Sigmoid colon (tissue), 4 donors: ENCODE results near the gene CAPN15.

Source experiments
- EP300 ChIP-seq, 4 donors: sonication (generic); formaldehyde crosslinking; IDR thresholded peaks; one replicate each; pipeline ENCODE4 v1.6.1; 2017; ENCODE audit warnings: antibody characterized with exemption in 4 of 4
- TF ChIP-seq, protein P1 (sequence below), 4 experiments: fragments of 450-650 bp in 3 of 4; fragments of 200-600 bp in 1 of 4; IDR thresholded peaks; one replicate each; pipeline ENCODE4 v1.5.1; 2016 to 2019; ENCODE audit warnings: antibody characterized with exemption in 4 of 4, mild to moderate bottlenecking in 3 of 4, moderate library complexity in 2 of 4

DNA sequence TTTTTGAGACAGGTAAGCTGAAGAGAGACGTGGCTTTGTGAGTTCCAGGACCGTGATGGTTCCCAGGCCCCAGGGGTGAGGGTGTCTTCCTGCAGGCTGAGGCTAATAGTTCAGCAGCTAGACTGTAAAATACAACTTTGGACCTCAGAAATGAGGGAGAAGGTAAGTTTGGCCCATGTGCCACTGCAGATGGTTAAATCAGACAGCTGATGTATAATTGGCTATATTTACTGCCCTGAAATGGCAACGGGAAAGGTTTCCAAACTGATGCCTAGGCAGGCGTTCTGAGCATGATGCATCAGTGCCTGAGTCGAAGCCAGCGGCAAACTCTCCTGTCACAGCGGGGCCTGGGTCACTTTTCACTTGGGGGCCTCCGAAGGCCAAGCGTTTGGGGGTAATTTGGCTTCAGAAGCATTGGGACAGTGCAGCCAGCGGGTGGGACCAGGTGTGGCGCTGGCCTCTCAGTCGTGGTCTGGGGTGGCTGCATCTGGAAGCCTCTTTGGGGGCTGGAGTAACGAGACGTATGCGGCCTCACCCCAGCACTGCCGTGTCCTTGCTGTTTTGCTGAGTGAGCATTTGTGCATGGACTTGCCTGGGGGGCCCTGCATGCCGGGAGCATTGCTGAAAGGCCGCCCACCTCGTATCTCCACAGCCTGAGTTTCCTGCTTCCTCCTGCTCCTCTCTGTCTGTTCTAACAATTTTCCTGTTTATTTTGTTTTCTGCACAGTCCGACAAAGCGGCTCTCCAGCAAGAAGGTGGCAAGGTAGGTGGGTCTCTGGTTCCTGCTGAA lies 31.2 kb upstream of the CAPN15 start:
- TF ChIP-seq, protein P1, sequence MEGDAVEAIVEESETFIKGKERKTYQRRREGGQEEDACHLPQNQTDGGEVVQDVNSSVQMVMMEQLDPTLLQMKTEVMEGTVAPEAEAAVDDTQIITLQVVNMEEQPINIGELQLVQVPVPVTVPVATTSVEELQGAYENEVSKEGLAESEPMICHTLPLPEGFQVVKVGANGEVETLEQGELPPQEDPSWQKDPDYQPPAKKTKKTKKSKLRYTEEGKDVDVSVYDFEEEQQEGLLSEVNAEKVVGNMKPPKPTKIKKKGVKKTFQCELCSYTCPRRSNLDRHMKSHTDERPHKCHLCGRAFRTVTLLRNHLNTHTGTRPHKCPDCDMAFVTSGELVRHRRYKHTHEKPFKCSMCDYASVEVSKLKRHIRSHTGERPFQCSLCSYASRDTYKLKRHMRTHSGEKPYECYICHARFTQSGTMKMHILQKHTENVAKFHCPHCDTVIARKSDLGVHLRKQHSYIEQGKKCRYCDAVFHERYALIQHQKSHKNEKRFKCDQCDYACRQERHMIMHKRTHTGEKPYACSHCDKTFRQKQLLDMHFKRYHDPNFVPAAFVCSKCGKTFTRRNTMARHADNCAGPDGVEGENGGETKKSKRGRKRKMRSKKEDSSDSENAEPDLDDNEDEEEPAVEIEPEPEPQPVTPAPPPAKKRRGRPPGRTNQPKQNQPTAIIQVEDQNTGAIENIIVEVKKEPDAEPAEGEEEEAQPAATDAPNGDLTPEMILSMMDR (IDR thresholded peaks at IDR 0.05) = no peak
- TF ChIP-seq EP300 (IDR thresholded peaks at IDR 0.05) = no peak
